ENCODE measurements around the gene KCNJ14.

Gene KCNJ14

GRCh38 chr19:48443731-48444128, 11.6 kb upstream of the KCNJ14 start:
- Histone ChIP-seq H3K23ac (ENCODE audit: low read length in 2 of 2) (no peak overlapping the region), H3K27ac (ENCODE audit: low read length, poor library complexity, severe bottlenecking) (no peak overlapping the region), H3K79me1 (replicated peaks; ENCODE audit: low read length, poor library complexity, severe bottlenecking) (peaks cover 24% of the 10 kb centered on the region), H3K14ac (ENCODE audit: low read length in 2 of 2) (no peak overlapping the region), H3K4me3 (ENCODE audit: insufficient read depth in 1 of 2, low read depth in 1 of 2, low read length in 2 of 2) (no peak overlapping the region), H3K4me2 (ENCODE audit: low read length, poor library complexity, severe bottlenecking) (no peak overlapping the region), H3K27me3 (ENCODE audit: control insufficient read depth in 1 of 2, insufficient read depth in 1 of 2, low read length in 2 of 2) (no peaks in the 10 kb centered on the region), H3K9me3 (ENCODE audit: control insufficient read depth, low read length) (no peaks in the 10 kb centered on the region), H3K9ac (ENCODE audit: low read length) (no peak overlapping the region), H2AFZ (ENCODE audit: low read depth, low read length) (no peak overlapping the region), H2BK5ac (ENCODE audit: low read depth, low read length, poor library complexity, severe bottlenecking) (no peak overlapping the region), H2AK5ac (ENCODE audit: low read length, severe bottlenecking) (no peak overlapping the region), H2BK12ac (ENCODE audit: low read length in 2 of 2) (no peak overlapping the region), H4K91ac (ENCODE audit: low read length) (no peak overlapping the region), H3K36me3 (ENCODE audit: control insufficient read depth in 1 of 2, insufficient read depth in 2 of 2, low read depth in 1 of 2, low read length in 2 of 2) (peaks cover 16 to 20% of the 10 kb centered on the region in 2 experiments), H3K4ac (ENCODE audit: low read depth in 1 of 2, low read length in 2 of 2) (no peak overlapping the region), H2BK15ac (ENCODE audit: low read depth, poor library complexity, severe bottlenecking) (peak overlapping the region; percentile 57), H2BK120ac (ENCODE audit: low read depth, low read length) (no peak overlapping the region), H4K8ac (ENCODE audit: low read length) (no peak overlapping the region), H3K4me1 (ENCODE audit: control insufficient read depth, insufficient read depth, low read depth, low read length) (peaks cover 17% of the 10 kb centered on the region), H3K18ac (ENCODE audit: low read depth in 1 of 2, low read length in 2 of 2) (no peak overlapping the region)
- 98% methylated on average over 45 of the region's 45 CpGs for WGBS
- DNase-seq = no peak

DNA sequence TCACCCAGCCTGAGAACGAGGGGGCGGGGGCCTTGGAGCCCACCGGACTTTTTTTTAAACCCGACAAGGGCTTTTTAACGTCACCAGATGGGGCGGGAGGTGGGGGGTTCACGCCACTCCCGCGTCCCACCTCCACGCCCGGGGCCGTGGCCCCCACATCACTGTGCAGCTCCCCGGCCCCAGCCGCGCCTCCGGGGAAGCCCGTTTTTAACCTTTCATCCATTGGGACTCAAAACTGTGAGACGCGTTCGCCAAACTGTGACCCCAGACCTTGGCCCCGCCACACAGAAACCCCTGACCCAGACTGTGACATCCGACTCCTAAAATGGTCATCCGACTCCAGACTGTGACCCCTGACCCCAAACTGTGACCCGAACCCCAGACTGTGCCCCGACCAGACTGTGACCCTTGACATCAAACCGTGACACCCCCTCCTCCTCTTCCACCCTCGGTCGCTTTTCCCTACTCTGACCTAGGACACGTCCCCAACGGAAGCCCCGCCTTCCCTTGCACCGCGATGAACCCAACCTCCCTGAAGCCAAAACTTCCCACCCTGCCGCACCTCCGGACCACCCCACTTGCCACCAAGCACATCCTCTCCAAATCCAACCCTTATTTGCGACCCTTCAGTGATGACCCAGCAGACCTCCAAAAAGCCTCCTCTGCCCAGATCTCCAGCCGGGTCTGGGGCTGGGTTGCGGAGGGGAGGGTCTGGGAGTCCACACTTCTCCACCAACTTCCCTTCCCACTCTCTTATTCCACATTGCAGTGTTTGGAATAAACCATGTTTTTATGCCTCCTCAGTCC, 11.0 kb upstream of the KCNJ14 start:
- H4K8ac ChIP-seq (ENCODE audit: low read length) = peak overlapping the region; percentile 91
- H3K4me2 ChIP-seq (ENCODE audit: low read length, poor library complexity, severe bottlenecking) = peak overlapping the region; percentile 88
- H3K9ac ChIP-seq (ENCODE audit: low read length) = peak overlapping the region; percentile 95
- H3K4ac ChIP-seq (ENCODE audit: low read depth in 1 of 2, low read length in 2 of 2) = peak overlapping the region in 1 of 2 experiments; percentile 78
- DNase-seq = no peak
- peak overlapping the region; percentile 81 for H3K27ac ChIP-seq (ENCODE audit: low read length, poor library complexity, severe bottlenecking)
- H3K14ac ChIP-seq (ENCODE audit: low read length in 2 of 2) = peak overlapping the region in 1 of 2 experiments; percentile 55
- H3K79me1 ChIP-seq (replicated peaks; ENCODE audit: low read length, poor library complexity, severe bottlenecking) = peaks cover 28% of the 10 kb centered on the region
- H3K36me3 ChIP-seq (ENCODE audit: control insufficient read depth in 1 of 2, insufficient read depth in 2 of 2, low read depth in 1 of 2, low read length in 2 of 2) = peaks cover 21 to 26% of the 10 kb centered on the region in 2 experiments
- H3K23ac ChIP-seq (ENCODE audit: low read length in 2 of 2) = no peak overlapping the region
- peaks cover 17% of the 10 kb centered on the region for H3K4me1 ChIP-seq (ENCODE audit: control insufficient read depth, insufficient read depth, low read depth, low read length)
- no peak overlapping the region for H2BK5ac ChIP-seq (ENCODE audit: low read depth, low read length, poor library complexity, severe bottlenecking)
- no peaks in the 10 kb centered on the region for H3K27me3 ChIP-seq (ENCODE audit: control insufficient read depth in 1 of 2, insufficient read depth in 1 of 2, low read length in 2 of 2)
- H3K9me3 ChIP-seq (ENCODE audit: control insufficient read depth, low read length) = no peaks in the 10 kb centered on the region
- H2AFZ ChIP-seq (ENCODE audit: low read depth, low read length) = no peak overlapping the region
- peak overlapping the region in 1 of 2 experiments; percentile 89 for H3K4me3 ChIP-seq (ENCODE audit: insufficient read depth in 1 of 2, low read depth in 1 of 2, low read length in 2 of 2)
- no peak overlapping the region for H2BK120ac ChIP-seq (ENCODE audit: low read depth, low read length)
- H2BK12ac ChIP-seq (ENCODE audit: low read length in 2 of 2) = no peak overlapping the region
- peak overlapping the region; percentile 91 for H2AK5ac ChIP-seq (ENCODE audit: low read length, severe bottlenecking)
- 95% methylated on average over 38 of the region's 38 CpGs for WGBS
- H4K91ac ChIP-seq (ENCODE audit: low read length) = peak overlapping the region; percentile 65
- H3K18ac ChIP-seq (ENCODE audit: low read depth in 1 of 2, low read length in 2 of 2) = peak overlapping the region in 1 of 2 experiments; percentile 69
- peak overlapping the region; percentile 57 for H2BK15ac ChIP-seq (ENCODE audit: low read depth, poor library complexity, severe bottlenecking)

DNA sequence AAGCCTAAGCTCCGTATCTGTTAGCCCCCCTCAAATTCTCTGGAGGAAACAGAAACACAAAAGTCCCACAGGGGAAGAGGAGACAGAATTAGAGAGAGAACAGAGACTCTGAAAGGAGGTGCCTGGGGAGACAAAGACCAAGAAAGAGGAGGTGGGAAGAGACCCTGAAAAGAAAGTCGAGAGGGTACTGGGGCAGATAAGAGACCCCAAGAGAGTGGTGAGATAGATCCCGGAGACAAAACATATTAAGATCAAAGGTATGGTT, 10.5 kb upstream of the KCNJ14 start:
- Histone ChIP-seq H2BK120ac (ENCODE audit: low read depth, low read length) (no peak overlapping the region), H3K4me1 (ENCODE audit: control insufficient read depth, insufficient read depth, low read depth, low read length) (peaks cover 17% of the 10 kb centered on the region), H2BK5ac (ENCODE audit: low read depth, low read length, poor library complexity, severe bottlenecking) (no peak overlapping the region), H3K36me3 (ENCODE audit: control insufficient read depth in 1 of 2, insufficient read depth in 2 of 2, low read depth in 1 of 2, low read length in 2 of 2) (peaks cover 26 to 32% of the 10 kb centered on the region in 2 experiments), H2BK12ac (ENCODE audit: low read length in 2 of 2) (no peak overlapping the region), H4K8ac (ENCODE audit: low read length) (no peak overlapping the region), H2AFZ (ENCODE audit: low read depth, low read length) (no peak overlapping the region), H3K4ac (ENCODE audit: low read depth in 1 of 2, low read length in 2 of 2) (peak overlapping the region in 1 of 2 experiments; percentile 44), H3K4me2 (ENCODE audit: low read length, poor library complexity, severe bottlenecking) (peak overlapping the region; percentile 88), H3K9ac (ENCODE audit: low read length) (peak overlapping the region; percentile 95), H2AK5ac (ENCODE audit: low read length, severe bottlenecking) (peak overlapping the region; percentile 91), H3K14ac (ENCODE audit: low read length in 2 of 2) (no peak overlapping the region), H3K18ac (ENCODE audit: low read depth in 1 of 2, low read length in 2 of 2) (peak overlapping the region in 1 of 2 experiments; percentile 69), H3K79me1 (replicated peaks; ENCODE audit: low read length, poor library complexity, severe bottlenecking) (peaks cover 32% of the 10 kb centered on the region), H4K91ac (ENCODE audit: low read length) (peak overlapping the region; percentile 65), H3K27ac (ENCODE audit: low read length, poor library complexity, severe bottlenecking) (peak overlapping the region; percentile 81), H2BK15ac (ENCODE audit: low read depth, poor library complexity, severe bottlenecking) (no peak overlapping the region), H3K23ac (ENCODE audit: low read length in 2 of 2) (no peak overlapping the region), H3K4me3 (ENCODE audit: insufficient read depth in 1 of 2, low read depth in 1 of 2, low read length in 2 of 2) (peak overlapping the region in 1 of 2 experiments; percentile 89), H3K9me3 (ENCODE audit: control insufficient read depth, low read length) (no peaks in the 10 kb centered on the region), H3K27me3 (ENCODE audit: control insufficient read depth in 1 of 2, insufficient read depth in 1 of 2, low read length in 2 of 2) (no peaks in the 10 kb centered on the region)
- peak; percentile 14 for DNase-seq
- 92% methylated on average over 3 of the region's 3 CpGs for WGBS

DNA sequence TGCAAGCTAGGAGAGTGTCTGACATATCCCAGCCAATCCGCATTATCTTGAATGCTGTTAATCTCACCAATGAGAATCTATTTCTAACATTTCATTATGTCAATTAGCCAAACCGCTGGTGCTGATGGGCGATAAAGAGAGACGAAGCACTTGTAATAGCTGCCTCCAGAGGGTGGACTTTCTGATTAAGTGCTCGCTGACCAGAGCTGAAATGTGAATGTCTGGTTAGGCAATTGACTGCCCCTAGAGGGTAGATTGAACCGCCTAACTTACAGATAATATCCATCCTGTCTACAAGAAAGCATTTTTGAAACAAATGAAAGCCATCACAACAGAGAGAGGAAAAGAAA, 10.1 kb upstream of the KCNJ14 start:
- peak overlapping the region; percentile 95 for H3K9ac ChIP-seq (ENCODE audit: low read length)

More for the DNA sequence above, 10.1 kb upstream of the KCNJ14 start:
- Histone ChIP-seq H2AK5ac (ENCODE audit: low read length, severe bottlenecking) (no peak overlapping the region), H3K27me3 (ENCODE audit: control insufficient read depth in 1 of 2, insufficient read depth in 1 of 2, low read length in 2 of 2) (no peaks in the 10 kb centered on the region), H4K8ac (ENCODE audit: low read length) (no peak overlapping the region), H3K18ac (ENCODE audit: low read depth in 1 of 2, low read length in 2 of 2) (peak overlapping the region in 1 of 2 experiments; percentile 69), H4K91ac (ENCODE audit: low read length) (no peak overlapping the region), H3K27ac (ENCODE audit: low read length, poor library complexity, severe bottlenecking) (peak overlapping the region; percentile 81), H2BK15ac (ENCODE audit: low read depth, poor library complexity, severe bottlenecking) (no peak overlapping the region), H3K14ac (ENCODE audit: low read length in 2 of 2) (no peak overlapping the region), H3K4me1 (ENCODE audit: control insufficient read depth, insufficient read depth, low read depth, low read length) (peaks cover 17% of the 10 kb centered on the region), H3K4me3 (ENCODE audit: insufficient read depth in 1 of 2, low read depth in 1 of 2, low read length in 2 of 2) (peak overlapping the region in 1 of 2 experiments; percentile 89), H3K9me3 (ENCODE audit: control insufficient read depth, low read length) (no peaks in the 10 kb centered on the region), H2BK5ac (ENCODE audit: low read depth, low read length, poor library complexity, severe bottlenecking) (no peak overlapping the region), H2BK120ac (ENCODE audit: low read depth, low read length) (no peak overlapping the region), H2BK12ac (ENCODE audit: low read length in 2 of 2) (no peak overlapping the region), H3K4me2 (ENCODE audit: low read length, poor library complexity, severe bottlenecking) (peak overlapping the region; percentile 88), H2AFZ (ENCODE audit: low read depth, low read length) (no peak overlapping the region), H3K4ac (ENCODE audit: low read depth in 1 of 2, low read length in 2 of 2) (peak overlapping the region in 1 of 2 experiments; percentile 44), H3K36me3 (ENCODE audit: control insufficient read depth in 1 of 2, insufficient read depth in 2 of 2, low read depth in 1 of 2, low read length in 2 of 2) (peaks cover 29 to 35% of the 10 kb centered on the region in 2 experiments), H3K79me1 (replicated peaks; ENCODE audit: low read length, poor library complexity, severe bottlenecking) (peaks cover 36% of the 10 kb centered on the region), H3K23ac (ENCODE audit: low read length in 2 of 2) (no peak overlapping the region)
- DNase-seq = peak; percentile 91
- WGBS = 6% methylated on average over 6 of the region's 6 CpGs
